Posterior vena cava (tissue), 2 donors: ENCODE measurements around the gene HERC2. TPM values are rescaled to one million over a fixed set of nuclear protein-coding genes. Genes with fewer than 3 reads are reported as not detected.
A peak's percentile ranks its signal among the peaks of the same experiment; 100 is the strongest.

Experiments used
- DNase-seq: peaks from one replicate; pipeline ENCODE4 v3.0.0-alpha.2; 2020; ENCODE audit warnings: low spot score
- intact Hi-C, 2 donors: fragments of 100-400 bp; cut with DNase I; formaldehyde crosslinking; loops; one replicate each; pipeline versions ENCODE4 v1.14.1 to v1.14.2; 2022 to 2023
- total RNA-seq, 2 donors: library from RNA; stranded (reverse); fragmentation: NEBNext Ultra II Directional; extraction: Animal tissue kit (Norgen Biotek cat#: 25700); gene quantifications; one replicate each; pipeline ENCODE4 v1.2.1, GENCODE V29; 2021
- donor health status: DM: yes; HTN: yes; CAD: no.
- donor health status: DM: yes; HTN: yes; CAD: no.

HERC2 gene
- total RNA-seq, 2 donors from 2014 or later, result 58.6 to 61.5 TPM

DNA sequence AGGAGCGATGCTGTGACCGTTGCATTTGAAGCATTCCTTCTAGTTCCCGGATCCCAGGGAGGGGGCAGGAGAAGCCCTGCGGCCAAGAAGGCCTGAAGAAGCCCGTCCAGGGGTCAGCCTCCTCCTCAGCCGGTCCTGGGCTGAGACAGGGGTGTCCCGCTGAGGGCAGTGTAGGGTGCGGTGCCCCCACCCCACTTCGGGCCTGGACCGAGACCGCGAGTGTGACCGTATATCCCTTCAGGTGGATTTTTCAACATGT is 225.6 kb downstream of the HERC2 start:
- DNase-seq, result no peak
- intact Hi-C loops, result no loop called here

DNA sequence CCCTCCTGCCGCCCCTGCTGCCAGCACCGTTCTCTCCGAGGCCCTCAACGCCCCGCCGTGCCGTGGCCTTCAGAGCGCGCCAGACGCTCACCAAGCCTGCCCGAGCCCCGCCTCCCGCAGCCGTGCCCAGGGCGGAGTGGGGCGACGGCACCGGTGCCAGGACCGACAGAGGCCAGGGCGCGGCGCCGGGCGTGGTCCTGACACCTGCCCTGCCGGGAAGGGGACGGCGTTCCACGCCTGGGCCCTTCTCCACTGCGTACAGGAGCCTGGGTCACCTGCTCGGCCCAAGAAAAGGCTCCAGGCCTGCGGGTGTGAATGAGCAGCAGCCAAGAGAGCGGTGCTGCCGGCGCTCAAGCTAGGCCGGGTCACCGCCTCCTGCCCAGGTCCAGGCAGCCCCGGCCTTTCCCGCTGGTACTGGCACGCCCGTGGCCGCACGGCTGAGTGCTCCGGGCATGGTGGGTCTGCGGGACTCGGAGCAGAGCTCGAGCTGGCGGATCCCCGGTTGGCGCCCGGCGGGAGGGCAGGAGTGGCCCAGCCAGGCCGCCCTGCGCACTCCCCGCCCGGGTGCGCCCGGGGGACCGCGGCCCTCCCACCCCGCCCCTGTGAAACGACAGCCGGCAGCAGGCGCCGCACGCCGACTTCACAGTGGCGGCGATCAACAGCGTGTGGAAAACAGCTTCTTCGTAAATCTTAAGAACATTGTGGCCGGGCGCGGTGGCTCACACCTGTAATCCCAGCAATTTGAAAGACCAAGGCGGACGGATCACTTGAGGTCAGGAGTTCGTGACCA is 227.1 kb downstream of the HERC2 start:
- peak; percentile 82 for DNase-seq
- intact Hi-C loops, result no loop called here

GRCh38 chr15:28093752-28094535 is 228.0 kb downstream of the HERC2 start:
- intact Hi-C loops, result no loop called here
- peak; percentile 64 for DNase-seq

DNA sequence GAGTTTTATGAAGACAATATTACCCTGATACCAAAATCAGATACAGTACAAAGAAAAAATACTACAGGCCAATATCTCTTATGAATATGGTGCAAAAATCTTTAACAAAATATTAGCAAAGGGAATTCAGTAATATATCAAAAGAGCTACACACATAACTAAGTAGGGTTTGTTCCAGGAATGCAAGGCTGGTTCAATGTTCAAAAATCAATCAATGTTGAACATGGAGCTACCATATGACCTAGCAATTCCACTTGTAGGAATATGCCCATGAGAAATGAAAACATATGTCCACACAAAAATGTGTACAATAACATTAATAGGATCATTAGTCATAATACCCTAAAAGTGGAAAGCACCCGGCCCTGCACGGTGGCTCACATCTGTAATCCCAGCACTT is 230.7 kb downstream of the HERC2 start:
- no peak for DNase-seq
- intact Hi-C loops, result no loop called here

- intact Hi-C loops, result no loop called here
- peak; percentile 64 for DNase-seq
Observed at GRCh38 chr15:28086175-28086703, 235.7 kb downstream of the HERC2 start.

- intact Hi-C loops, result no loop called here
- no peak for DNase-seq
Observed at GRCh38 chr15:28085489-28086174, 236.3 kb downstream of the HERC2 start.

DNA sequence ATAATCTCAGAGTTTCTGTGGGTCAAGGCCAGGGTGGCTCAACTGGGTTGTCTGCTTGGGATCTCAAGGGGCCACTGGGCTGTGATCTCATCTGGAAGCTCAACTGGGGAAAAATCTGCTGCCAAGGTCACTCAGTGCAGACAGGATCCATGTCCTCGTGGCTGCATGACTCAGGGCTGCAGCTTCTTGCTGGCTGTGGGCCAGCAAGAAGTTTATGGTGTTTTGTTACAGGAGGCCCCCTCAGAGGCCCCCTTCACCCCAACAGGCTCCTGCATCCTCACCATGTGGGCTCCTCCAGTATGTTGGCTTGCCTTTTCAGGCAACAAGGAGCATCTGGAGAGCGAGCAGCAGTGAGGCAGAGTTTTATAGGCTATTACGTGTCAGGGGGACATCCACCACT is 237.4 kb downstream of the HERC2 start:
- DNase-seq, result no peak
- intact Hi-C loops, result no loop called here

DNA sequence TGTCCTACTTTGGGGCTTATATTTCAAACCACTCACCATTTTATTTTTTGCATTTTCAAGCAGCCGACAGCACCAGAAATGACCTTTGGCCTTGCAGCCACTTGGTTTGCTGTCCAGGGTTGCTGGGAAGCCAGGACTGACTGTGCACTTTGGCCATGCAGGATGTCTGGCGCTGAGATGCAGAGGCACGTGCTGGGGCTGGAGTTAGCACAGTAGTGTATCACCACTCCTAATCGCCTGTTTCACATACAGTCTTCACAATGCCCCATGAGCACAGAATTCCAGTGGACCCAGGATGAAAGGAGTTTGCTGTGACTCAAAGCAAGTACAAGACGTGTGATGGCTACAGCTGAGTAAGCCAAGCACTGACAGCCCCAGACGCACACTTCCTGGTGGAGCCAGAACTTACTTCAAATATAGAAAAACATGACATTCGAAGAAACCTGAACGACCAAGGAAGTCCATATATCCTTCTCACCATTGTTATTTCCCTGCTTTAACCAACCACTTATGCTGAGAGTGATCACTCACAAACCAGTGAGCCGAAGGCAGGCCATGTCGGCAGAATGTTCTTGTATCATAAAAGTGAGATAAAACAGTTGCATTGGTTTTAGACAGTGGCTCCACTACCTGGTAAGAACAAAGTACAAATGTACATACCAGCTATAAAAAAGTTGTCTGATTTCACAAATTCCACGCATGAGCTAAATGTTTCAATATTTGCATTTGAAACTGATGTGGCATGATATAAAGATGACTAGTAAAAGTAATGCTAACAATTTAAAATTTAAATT is 238.9 kb downstream of the HERC2 start:
- DNase-seq, result peak; percentile 80

DNA sequence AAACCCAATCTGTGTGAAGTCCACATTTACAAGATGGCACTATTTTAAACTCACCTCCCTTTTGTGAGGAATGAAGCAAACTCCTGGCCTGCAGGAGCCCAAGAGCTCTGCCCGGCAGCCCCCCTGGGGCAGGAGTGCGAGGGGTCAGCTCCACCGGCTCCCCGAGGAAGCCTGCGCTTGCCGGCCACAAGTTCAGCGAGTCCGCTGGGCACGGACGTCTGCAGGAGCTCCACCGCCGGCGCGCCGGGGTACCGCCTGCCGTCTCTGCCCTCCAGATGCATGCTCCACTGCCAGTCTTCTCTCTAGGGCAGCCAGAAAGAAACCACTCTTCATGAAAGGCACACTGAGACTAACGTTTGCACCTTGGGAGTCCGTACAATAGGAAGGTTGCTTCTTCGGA is 240.4 kb downstream of the HERC2 start:
- no peak for DNase-seq
- intact Hi-C loops, result no loop called here

More for the DNA sequence above, 238.9 kb downstream of the HERC2 start:
- intact Hi-C loops, result no loop called here

DNA sequence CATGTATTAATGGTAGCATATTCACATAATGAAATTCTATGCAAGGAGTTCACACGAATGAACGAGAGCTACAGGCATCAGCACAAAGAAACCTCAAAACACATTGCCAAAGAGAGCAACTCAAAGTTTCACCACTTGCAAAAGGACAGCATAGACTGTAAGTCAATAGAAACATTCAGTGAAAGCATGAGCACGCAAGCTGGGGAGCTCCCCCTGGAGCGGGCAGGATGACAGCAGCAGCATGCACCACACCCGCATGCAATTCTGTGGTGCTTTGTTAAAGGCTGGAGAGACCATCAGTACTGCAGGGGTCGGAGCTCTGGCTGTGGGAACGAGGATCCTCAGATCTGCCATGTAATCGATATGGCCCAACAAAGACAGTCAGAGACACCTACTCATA is 241.6 kb downstream of the HERC2 start:
- intact Hi-C loops, result no loop called here
- no peak for DNase-seq

GRCh38 chr15:28079313-28079969 is 242.5 kb downstream of the HERC2 start:
- intact Hi-C loops, result loop anchor here in 1 of 2 donors (10.0 kb wide), 1 partner anchor 45 kb away; no protein-coding TSS in a partner anchor
- DNase-seq, result peak; percentile 70

- intact Hi-C loops, result loop anchor here in 1 of 2 donors (10.0 kb wide), 1 partner anchor 47 kb away; no protein-coding TSS in a partner anchor
Observed at GRCh38 chr15:28078191-28078719, 243.7 kb downstream of the HERC2 start.

GRCh38 chr15:28075573-28075972 is 246.4 kb downstream of the HERC2 start:
- DNase-seq, result no peak
- intact Hi-C loops, result loop anchor here in 1 of 2 donors (10.0 kb wide), 1 partner anchor 49 kb away; no protein-coding TSS in a partner anchor

More at GRCh38 chr15:28078191-28078719, 243.7 kb downstream of the HERC2 start:
- DNase-seq, result no peak

DNA sequence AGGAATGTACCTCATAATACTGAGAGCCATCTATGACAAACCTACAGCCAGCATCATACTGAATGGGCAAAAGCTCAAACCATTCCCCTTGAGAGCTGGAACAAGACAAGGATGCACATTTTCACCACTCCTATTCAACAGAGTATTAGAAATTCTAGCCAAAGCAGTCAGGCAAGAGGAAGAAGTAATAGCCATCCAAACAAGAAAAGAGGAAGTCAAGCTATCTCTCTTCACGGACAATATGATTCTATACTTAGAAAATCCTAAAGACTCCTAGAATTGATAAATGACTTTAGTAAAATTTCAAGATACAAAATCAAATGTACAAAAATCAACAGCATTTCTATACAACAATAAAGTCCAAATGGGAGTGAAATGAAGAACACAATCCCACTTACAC is 253.0 kb downstream of the HERC2 start:
- no peak for DNase-seq
- intact Hi-C loops, result no loop called here

- intact Hi-C loops, result no loop called here
- no peak for DNase-seq
Observed at GRCh38 chr15:28066231-28066630, 255.7 kb downstream of the HERC2 start.
